ENCODE measurements around the gene ZDHHC20.

- TF ChIP-seq, protein P1, sequence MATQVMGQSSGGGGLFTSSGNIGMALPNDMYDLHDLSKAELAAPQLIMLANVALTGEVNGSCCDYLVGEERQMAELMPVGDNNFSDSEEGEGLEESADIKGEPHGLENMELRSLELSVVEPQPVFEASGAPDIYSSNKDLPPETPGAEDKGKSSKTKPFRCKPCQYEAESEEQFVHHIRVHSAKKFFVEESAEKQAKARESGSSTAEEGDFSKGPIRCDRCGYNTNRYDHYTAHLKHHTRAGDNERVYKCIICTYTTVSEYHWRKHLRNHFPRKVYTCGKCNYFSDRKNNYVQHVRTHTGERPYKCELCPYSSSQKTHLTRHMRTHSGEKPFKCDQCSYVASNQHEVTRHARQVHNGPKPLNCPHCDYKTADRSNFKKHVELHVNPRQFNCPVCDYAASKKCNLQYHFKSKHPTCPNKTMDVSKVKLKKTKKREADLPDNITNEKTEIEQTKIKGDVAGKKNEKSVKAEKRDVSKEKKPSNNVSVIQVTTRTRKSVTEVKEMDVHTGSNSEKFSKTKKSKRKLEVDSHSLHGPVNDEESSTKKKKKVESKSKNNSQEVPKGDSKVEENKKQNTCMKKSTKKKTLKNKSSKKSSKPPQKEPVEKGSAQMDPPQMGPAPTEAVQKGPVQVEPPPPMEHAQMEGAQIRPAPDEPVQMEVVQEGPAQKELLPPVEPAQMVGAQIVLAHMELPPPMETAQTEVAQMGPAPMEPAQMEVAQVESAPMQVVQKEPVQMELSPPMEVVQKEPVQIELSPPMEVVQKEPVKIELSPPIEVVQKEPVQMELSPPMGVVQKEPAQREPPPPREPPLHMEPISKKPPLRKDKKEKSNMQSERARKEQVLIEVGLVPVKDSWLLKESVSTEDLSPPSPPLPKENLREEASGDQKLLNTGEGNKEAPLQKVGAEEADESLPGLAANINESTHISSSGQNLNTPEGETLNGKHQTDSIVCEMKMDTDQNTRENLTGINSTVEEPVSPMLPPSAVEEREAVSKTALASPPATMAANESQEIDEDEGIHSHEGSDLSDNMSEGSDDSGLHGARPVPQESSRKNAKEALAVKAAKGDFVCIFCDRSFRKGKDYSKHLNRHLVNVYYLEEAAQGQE (IDR thresholded peaks at IDR 0.05; ENCODE audit: low read depth) = no peak
- TF ChIP-seq YY1 (IDR thresholded peaks at IDR 0.05; ENCODE audit: low read depth) (no peak), NFIC (IDR thresholded peaks at IDR 0.05) (no peak), EP300 (IDR thresholded peaks at IDR 0.05; ENCODE audit: borderline replicate concordance) (no peak), ZBTB7A (IDR thresholded peaks at IDR 0.05; ENCODE audit: low read depth) (no peak), CEBPB (IDR thresholded peaks at IDR 0.05) (no peak), CREB1 (IDR thresholded peaks at IDR 0.05; ENCODE audit: low read depth) (no peak), TEAD4 (IDR thresholded peaks at IDR 0.05) (no peak), TAF1 (IDR thresholded peaks at IDR 0.05; ENCODE audit: low read depth) (no peak)
- TF ChIP-seq, protein P2, sequence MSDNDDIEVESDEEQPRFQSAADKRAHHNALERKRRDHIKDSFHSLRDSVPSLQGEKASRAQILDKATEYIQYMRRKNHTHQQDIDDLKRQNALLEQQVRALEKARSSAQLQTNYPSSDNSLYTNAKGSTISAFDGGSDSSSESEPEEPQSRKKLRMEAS (IDR thresholded peaks at IDR 0.05) = no peak
These were observed 42.6 kb upstream of the ZDHHC20 start for GRCh38 chr13:21501686-21502085.

Data from Ishikawa (cell line).